ENCODE results near the gene IGFBP3. TPM values are rescaled to one million over a fixed set of nuclear protein-coding genes. Genes with fewer than 3 reads are reported as not detected.

IGFBP3 gene
- total and polyA plus RNA-seq, 2 experiments from 2014 or later = 11.2 to 11.3 TPM

GRCh38 chr7:45886931-45887667, 34.0 kb downstream of the IGFBP3 start:
- Histone ChIP-seq H4K20me1 (replicated peaks; ENCODE audit: insufficient read depth) (no peaks in the 10 kb centered on the region), H3K4me1 (ENCODE audit: insufficient read depth) (peaks cover 17% of the 10 kb centered on the region), H3K27ac (ENCODE audit: low read depth) (no peak overlapping the region), H3K4me2 (no peak overlapping the region), H3K79me2 (replicated peaks; ENCODE audit: insufficient read depth) (no peaks in the 10 kb centered on the region), H3K27me3 (ENCODE audit: insufficient read depth) (peaks cover 49% of the 10 kb centered on the region), H3K36me3 (ENCODE audit: insufficient read depth) (no peaks in the 10 kb centered on the region), H2AFZ (no peak overlapping the region), H3K9me2 (ENCODE audit: insufficient read depth) (no peaks in the 10 kb centered on the region), H3F3A (replicated peaks; ENCODE audit: low read depth) (no peaks in the 10 kb centered on the region), H3K4me3 (no peak overlapping the region)
- ATAC-seq (no peak), DNase-seq (ENCODE audit: low spot score) (no peak)
- Mint-ChIP-seq H3K27ac (no peak overlapping the region), H3K36me3 (ENCODE audit: low read depth) (no peaks in the 10 kb centered on the region), H3K9me3 (no peaks in the 10 kb centered on the region; the same call in 2 of the 3 replicates), H3K27me3 (ENCODE audit: insufficient read depth, low read depth, poor library complexity) (peaks cover 45% of the 10 kb centered on the region), H3K4me3 (no peak overlapping the region), H3K4me1 (peaks cover 21% of the 10 kb centered on the region)
- no peak for TF ChIP-seq CTCF (conservative IDR thresholded peaks at IDR 0.05; ENCODE audit: low read depth in 2 of 2)
- TF ChIP-seq CREB1 (CRISPR knock-in tag; IDR thresholded peaks at IDR 0.05; ENCODE audit: low read depth) = no peak
- TF ChIP-seq ZNF331 (CRISPR knock-in tag; IDR thresholded peaks at IDR 0.05; ENCODE audit: low read depth) = no peak
- no peak for TF ChIP-seq NANOG (IDR thresholded peaks at IDR 0.05; ENCODE audit: borderline replicate concordance)
- TF ChIP-seq JUNB (IDR thresholded peaks at IDR 0.05; ENCODE audit: unreplicated experiment) = no peak
- no peak for TF ChIP-seq REST (IDR thresholded peaks at IDR 0.05; ENCODE audit: unreplicated experiment)
- no peak for TF ChIP-seq POLR2AphosphoS5 (IDR thresholded peaks at IDR 0.05; ENCODE audit: low read depth)
- TF ChIP-seq STAT1 (IDR thresholded peaks at IDR 0.05; ENCODE audit: unreplicated experiment) = no peak
- TF ChIP-seq ZNF114 (CRISPR knock-in tag; IDR thresholded peaks at IDR 0.05) = no peak
- no peak for TF ChIP-seq ZNF462 (CRISPR knock-in tag; IDR thresholded peaks at IDR 0.05)
- no peak for TF ChIP-seq EZH2phosphoT487 (IDR thresholded peaks at IDR 0.05; ENCODE audit: unreplicated experiment)
- TF ChIP-seq EZH2 (IDR thresholded peaks at IDR 0.05; ENCODE audit: low read depth, unreplicated experiment) = no peak
- TF ChIP-seq ETS1 (IDR thresholded peaks at IDR 0.05) = no peak

Measured in GM23338 (cell line).